ENCODE data around the gene EML3.
"Not testable (repeated sequence)": the region's sequence is repeated elsewhere in the genome, so short reads cannot be mapped to it uniquely, and the experiment has no call there.

The EML3 gene

DNA sequence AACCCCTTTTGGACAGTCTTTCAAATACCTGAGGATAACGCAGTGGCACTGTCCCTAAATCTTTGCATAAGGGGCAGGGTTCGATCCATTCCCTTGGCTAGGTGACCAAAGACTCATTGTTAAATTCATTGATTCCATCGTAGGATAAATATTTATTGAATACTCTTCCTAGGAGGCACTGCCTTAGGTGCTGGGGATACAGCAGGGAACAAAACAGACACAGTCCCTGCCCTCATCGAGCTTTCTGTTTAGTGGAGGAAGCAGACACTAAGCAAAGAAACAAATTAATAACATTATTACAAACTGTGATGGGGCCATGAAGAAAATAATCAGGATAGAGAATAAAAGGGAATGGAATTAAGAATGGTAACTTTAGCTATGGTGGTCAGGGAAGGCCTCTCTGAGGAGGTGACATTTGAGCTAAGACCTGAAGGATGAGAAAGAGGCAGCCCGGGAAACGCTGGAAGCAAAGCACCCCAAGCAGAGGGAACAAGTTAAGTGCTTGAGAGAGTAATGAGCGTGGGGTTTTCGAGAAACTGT is 8.5 kb upstream of the EML3 start:
- no peak for DNase-seq

DNA sequence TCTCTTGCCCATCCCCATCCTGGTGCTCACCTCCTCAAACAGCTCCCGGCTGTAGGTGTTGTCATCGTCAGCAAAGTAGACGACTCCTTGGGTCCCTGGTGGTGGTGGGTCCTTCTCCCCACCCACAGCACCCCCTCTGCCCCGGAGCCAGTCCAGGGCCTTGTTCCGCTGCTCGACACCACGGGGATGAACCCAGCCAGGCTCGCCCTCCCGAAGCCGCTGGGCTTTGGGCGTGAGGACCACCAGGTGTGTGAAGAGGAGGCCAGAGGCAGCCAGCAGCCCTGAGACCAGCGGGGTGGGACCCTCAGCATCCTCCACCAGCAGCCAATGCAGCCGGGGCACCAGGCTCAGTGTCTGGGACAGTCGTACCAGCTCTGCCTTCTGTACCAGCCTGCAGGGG is 4.4 kb upstream of the EML3 start:
- DNase-seq = not testable (repeated sequence)

DNA sequence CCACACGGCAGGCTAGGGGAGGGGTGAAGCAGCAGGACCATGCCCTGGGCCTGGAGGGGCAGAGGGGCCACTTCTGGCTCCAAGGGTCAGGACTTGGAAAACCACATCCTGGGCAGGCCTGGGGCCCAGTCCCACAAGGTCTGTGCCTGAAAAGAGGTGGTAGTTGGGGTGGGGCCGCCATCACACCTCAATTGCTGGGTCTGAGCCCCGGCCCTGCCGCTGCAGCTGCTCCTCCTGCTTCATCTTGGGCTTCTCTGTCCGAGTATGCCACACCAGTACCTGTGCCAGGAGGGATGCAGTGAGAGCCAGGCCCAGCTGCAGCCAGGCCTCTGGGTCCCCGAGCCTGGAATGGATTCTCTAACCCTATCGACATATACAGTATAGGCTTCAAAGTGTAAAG is 2.9 kb upstream of the EML3 start:
- no peak for DNase-seq

DNA sequence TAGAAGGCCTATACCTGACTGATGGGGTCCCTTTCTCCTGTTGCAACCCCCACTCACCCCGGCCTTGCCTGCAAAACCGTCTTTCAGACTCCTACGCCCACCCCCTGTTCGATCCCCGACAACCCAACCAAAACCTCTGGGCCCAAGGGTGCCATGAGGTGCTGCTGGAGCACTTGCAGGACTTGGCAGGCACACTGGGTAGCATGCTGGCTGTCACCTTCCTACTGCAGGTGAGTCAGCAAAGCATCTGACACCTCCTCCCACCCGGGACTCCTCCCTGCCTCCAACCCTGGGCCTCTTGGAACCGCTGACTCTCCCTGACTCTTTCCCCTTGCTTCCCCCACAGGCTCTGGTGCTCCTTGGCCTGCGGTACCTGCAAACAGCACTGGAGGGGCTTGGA is 1.7 kb upstream of the EML3 start:
- no peak for DNase-seq

DNA sequence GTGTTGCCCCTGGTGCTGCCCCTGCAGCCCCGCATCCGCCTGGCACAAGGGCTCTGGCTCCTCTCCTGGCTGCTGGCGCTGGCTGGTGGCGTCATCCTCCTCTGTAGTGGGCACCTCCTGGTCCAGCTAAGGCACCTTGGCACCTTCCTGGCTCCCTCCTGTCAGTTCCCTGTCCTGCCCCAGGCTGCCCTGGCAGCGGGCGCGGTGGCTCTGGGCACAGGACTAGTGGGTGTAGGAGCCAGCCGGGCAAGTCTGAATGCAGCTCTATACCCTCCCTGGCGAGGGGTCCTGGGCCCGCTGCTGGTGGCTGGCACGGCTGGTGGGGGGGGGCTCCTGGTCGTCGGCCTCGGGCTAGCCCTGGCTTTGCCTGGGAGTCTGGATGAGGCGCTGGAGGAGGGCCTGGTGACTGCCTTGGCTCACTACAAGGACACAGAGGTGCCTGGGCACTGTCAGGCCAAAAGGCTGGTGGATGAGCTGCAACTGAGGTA is 760 bp upstream of the EML3 start:
- no peak for DNase-seq

DNA sequence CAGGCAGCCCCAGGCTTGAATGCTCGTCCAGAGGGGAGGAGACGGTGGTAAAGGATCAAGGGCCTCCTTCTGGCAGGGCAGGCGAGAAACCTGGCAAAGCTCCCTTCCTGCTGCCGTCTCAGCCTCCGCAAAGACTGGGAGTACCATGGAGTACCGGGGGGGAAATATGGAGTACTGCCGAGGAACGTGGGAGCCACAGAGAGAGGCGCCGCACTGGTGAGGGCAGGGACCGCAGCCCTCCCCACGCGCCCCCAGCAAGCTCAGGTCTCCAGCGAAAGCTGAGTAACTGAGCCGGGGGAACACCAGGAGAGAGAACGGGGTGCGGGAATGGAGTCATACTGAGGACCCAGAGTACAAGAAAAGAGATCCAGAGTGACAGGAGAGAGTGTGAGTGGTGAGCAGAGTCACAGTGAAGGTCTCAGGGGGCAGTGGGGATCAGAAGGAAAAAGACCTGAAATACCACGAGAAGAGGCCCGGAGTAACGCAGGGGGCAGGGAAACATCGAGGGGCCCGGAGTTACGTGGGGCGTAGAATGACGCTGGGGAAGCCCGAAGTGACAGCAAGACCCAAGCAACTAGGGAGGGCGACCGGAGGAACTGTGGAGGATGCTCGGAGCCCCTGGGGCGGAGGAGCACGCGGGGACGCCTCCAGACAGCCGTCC is 740 bp downstream of the EML3 start:
- DNase-seq = peak; percentile 71

DNA sequence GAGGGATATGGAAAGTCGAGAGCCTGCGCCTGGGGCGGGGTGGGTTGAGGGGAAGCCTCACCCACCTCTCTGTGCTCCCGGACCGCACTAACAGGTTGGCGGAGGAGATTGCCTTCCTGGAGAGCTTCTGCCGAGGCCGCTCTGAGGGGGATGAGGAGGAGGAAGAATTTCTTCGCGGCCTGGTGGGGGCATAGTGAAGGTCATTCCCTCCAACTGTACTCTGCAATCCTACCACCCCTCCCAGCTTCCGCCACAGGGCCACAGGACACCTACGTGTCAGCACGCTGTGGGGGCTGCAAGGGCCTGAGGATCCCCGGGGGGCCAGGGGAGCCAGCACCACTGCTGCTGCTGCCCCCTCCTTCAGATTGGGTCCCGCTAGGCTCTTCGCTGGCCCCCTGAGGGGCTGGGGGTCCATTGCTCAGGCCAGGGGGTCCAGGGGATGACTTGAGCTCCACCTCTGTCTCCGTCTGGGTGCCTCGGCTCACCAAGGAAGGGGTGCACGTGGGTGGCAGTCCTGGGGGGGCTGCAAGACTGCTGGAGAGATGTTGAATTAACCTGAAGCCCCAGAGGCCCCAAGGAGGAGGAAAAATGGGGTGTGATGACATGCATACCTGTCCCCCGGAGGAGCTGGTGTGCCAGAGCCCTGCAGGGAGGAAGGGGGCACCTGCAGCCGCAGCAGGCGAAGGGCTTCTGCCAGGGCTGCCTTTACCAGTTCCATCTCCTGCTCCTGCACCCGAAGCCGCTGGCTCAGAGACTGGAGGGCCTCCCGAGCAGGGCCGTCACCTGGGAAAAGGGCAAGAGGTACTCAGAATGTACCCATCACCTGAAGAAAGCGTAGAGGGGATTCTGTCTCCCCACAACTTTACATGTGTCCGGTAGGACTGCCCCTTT is 1.5 kb downstream of the EML3 start:
- DNase-seq = no peak

DNA sequence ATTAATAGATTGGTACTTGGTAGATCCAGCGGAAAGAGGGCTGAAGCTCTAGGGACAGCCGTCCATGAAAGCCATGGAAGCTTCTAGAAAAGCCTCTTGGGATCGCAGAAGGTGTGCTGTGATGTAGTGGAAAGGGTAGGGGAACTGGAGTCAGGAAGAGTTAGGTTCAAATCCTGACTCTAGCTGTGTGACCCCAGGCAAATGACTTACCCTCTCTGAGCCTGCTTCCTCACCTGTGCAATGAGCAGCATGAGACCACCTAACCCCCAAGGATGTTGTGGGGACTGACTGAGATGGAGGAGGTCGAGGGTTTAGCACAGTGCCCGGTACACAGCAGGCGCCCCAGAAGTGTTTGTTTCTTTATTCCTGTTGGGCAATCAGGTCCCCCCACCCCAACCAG is 2.2 kb downstream of the EML3 start:
- DNase-seq = no peak

DNA sequence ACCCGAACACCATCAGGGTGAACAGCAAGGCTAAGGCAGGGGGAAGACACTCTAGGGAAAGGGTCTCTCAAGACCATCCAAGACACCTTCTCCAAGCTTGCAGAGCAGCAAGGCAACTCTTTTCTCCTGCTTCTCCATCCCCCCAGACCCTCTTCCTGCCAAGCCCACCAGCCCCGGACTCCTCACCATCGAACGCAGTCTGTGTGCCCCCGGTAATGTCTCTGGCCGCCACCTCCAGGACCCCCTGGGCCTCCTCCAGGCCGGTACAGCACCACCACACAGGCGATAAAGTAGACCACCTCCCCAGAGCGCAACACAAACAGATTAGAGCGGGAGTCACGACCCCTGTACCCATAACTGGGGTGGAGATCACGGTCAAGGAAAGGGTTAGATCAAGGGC is 3.8 kb downstream of the EML3 start:
- no peak for DNase-seq

DNA sequence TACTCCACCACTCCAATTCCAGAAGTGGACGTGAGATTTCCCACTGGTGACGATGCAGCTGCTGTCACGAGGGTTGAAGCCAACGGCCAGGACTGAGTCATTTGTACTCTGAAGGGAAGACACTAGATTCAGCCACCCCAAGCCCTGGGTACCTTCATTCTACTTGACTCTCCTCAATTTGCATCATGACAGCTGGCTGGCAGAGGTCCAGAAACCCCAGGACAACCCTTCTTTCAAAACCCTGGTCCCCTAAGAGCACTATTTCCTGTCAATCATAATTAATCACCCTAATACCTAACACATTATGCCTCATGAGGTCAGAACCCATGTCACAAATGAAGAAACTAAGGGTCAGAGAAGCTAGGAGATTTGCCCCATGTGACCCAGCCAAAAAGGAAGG is 4.9 kb downstream of the EML3 start:
- no peak for DNase-seq

DNA sequence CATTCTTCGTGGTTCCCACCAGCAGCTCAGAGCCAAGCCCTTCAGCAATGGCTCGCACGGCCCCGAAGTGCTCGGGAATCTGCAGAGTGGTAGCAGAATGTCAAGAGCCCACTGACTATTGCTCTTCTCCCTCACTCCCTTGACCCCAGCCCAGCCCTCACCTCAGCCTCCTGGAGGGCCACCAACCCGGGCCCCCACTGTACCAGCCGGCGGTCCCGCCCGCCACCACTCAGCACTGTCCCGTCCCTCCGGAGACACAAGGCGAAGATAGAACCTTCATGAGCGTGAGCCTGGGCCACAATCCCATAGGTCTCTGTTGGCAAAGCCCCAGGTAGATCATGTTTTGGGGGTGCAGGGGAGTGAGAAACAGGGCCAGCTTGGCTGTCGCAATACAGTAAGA is 6.7 kb downstream of the EML3 start:
- DNase-seq = no peak

DNA sequence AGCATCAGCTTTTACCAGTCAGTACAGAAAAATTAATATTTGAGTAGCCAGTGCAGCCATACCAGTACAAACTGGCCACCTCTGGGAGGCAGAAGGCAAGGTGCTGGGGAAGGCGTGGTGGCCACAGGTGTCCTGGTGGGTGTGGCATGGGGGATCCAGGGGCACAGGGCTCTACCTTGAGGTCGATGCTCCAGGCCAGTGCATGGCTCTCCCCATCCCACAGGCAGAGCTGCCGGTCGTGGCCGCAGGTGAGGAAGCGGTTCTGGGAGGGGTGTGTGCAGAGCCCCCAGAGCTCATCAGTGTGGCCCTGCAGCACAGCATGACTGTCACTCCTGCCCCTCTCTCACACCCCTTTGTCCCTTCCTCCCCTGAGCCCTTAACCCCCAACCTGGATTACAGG is 7.1 kb downstream of the EML3 start:
- no peak for DNase-seq

DNA sequence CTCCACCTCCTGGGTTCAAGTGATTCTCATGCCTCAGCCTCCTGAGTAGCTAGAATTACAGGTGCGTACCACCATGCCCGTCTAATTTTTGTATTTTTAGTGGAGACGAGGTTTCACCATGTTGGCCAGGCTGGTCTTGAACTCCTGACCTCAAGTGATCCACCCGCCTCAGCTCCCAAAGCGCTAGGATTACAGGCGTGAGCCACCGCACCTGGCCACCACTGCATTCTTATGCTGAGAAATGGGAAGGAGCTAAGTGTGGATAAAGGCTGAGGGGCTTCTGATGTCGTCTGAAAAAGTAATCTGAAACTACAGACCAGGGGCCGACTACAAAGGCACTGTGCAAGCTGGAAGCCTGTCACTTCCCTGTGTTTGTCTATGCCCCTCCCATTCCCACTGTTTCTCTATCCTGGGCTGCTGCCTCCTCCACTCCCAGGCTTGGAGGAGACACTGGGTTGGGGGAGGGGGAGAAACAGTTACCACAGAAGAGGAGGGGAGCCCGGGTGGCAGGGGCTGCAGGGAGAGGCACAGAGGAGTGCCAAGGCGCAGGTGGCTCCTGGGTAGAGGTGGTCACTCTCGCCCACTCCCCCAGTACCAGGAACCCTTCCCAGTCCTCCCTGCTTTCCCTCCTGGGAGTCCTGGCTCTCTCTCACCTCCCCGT is 8.0 kb downstream of the EML3 start:
- DNase-seq = no peak

DNA sequence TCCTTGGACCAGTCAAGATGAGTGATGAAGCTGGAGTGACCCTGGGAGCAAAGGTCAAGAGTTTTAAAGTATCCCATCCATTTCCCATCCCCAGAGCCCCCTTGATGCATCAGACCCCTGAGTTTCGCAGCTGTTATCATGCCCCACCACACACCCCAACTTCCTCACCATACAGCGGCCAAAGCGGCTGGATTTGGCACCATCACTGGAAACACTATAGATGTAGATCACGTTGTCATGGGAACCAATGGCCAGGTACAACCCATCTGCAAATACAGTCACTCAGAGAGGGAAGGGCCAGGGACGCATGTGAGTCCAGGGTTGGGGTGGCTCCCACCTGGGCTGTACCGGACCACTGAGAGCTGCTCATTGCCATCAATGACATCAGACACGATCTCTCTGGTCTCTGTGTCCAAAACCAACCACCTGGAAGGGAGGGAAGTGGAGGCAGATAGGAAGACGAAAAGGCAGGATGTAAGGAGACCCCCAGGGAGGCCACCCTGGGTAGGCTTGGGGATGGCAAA is 8.7 kb downstream of the EML3 start:
- DNase-seq = no peak

DNA sequence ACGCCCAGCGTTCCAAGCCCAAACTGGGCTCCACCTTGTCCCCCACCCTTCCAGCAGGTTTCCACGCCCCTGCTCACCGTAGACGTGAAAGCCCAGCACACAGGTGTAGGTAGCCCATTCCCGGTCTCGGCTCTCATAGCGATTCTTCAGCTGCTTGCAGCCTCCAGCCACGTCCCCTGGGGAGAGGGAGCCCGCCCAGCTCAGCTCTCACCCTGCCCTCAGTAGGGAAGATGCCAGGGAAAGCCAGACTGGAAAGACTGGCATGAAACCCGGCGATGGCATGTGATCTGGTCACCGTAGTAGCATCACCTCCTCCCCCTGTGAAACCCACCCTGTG is 9.5 kb downstream of the EML3 start:
- no peak for DNase-seq

DNA sequence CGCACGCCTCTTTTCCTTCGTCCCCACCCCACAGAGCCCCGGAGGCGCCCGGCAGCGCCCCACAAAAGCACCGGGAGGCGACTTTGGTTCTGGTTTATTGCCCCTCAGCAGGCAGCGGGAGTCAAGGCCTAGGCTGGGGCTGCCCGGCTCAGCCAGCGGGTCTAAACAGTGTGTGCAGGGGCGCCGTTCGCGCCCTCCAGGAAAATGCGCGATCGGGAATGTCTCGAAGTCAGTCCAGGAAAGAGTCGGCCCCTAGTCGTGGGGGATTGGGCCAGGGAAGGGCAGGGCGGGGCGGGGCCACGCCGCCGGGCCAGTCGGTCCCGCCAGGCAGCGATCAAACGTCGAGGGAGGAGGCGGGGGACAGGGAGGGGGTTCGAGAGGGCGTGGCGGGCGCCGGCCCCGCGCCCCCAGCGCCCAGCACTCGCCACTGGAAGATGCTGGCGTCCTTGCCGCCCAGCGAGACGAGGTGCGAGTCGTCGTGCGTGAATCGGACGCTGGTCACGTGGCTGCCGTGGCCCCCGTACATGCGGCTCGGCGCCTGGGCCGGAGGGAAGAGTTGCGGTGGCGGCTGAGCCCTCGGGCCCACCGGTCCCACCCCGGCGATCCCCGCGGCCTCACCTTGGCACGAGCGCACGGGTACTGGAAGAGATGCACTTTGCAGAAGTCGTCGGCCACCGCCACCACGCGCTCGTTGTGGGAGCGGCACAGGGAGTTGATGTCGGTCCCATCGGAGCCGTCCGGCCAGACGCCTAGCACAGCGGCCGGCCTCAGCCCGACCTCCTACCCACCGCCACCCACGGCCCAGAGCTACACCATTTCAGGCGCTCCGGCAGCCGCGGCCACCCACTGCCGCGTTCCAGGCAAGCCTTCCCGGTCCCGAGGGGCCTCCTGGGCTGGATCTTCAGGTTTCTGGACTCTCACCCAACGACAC is 10.2 kb downstream of the EML3 start:
- DNase-seq = peak; percentile 61

DNA sequence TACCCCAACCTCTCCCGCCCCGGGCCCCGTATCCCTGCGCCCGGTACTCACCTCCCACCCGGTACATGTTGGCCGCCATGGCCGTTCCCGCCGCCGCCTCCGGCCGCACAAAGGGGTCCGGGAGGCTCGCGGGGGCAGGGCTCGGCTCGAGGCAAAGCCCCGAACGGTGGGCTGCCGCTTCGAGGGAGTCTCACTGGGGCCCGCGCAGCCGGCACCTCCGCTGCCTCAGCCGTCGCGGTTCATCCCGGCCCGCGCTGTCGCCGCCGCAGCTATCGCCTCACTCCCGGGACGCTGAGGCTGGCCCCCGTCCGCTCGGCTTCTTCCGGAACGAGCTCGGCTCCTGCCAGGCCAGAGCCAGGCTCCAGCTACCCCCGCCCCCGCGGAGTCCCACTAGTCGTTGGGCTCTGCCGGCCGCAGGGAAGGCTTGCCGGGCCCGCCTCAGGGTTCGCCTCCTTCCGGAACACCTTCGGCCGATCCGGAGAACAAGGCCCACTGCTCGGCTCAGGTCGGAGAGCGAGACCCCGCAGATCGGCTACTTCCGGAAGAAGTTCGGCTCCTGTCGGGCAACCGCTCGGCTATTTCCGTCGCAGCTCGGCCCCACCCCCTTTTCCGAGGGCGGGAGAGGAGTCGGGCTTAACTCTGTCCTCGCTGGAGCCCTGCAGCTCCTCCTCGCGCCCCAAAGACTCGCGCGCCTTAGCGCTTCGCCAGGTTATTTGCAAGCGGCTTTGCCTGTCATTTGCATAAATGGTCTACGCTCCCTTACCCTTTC is 11.0 kb downstream of the EML3 start, which contains the start of gene MTA2:
MTA2 (minus strand) TSS at position 494 of the 769 bp plus-strand sequence; CDS start at position 79, 415 bp downstream.
- DNase-seq = peak; percentile 98

DNA sequence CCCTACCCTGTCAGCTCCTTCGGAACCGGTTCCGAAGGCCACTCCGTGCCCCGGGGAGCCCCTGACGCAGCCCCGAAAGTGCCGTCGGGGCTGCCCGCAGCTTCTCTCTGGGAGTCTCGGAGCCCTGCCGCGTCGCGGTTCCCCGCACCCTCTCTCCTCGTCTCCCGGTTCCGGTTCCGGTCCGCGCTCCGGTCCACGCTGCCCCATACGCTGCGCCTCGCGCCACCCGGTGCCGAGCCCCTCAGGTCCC is 11.5 kb downstream of the EML3 start:
- no peak for DNase-seq

DNA sequence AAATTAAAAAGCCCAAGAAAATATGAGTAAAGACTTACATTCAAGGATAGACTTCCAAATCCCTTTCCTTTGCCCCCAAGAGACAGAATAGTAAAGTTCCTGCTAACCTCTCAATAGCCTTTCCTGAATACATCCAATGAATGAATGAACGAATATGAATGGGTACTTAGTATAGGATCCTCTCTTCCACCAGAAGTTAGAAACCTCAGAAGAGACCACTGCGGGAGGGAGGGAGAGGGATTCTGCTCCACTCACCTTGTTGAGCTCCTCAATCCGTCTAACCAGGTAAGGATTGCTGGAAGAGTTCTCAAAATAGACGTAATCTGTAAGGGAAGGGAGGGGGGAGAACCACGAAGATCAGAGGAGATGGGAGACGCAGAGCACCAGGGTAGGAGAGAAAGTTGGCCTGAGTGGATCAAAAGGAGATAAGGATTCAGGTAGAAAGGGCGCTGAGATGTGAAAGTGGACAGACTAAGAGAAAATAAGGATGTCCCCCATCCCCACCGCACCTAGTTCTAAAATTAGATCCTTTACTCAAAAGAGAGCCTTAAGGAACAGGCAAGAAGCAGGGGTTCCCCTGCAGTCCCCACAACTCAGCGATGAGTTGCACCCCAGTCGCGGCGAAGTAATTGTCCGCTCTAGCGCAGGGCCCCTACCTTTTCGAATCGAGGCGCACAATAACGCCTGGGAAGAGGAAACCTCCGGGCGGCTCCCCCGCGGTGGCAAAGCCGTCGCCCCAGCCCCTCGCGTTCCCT is 12.0 kb downstream of the EML3 start:
- no peak for DNase-seq

DNA sequence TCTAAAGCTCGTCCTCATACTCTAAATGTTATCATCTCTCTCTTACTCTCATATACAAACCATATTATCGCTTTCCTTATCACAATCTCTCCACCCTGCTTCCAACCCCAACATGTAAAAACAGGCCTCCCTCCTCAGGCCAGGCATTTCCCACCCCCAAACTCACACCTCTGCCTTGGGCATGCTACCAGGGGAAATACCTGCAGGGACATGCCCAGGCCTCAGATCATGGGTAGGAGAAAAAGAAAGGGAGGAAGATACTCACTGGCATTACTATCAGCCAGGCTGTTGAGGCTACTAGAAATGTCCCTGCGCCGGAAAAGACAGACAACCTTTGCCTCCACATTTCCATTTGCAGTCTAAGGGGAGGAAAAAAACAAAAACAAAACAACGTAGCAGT is 12.7 kb downstream of the EML3 start:
- DNase-seq = no peak

All from EL (cell line).